K562 (cell line): Measurements from ENCODE around the gene PACS1. TPM values are rescaled to one million over a fixed set of nuclear protein-coding genes. Genes with fewer than 3 reads are reported as not detected.

ENCODE experiments used
- ATAC-seq: fragments of 200-7000 bp; cut with Tn5 transposase; 3 replicates; pipeline ENCODE4 v1.9.1; 2020; ENCODE audit warnings: moderate library complexity
- BruUV-seq: library from RNA; stranded (reverse); fragments of 400-500 nt; replicated peaks from 2 replicates; lab custom pipeline; 2021; lab: Mats Ljungman, UMichigan
- CTCF ChIA-PET: fragments of 300-600 bp; formaldehyde crosslinking; extraction: SDS; loops from one replicate; lab custom pipeline; 2021; ENCODE audit warnings: low intra/inter-chr PET ratio; lab: Yijun Ruan, JAX
- POLR2A ChIA-PET: fragments of 300-600, 350-650 bp; sonication (Branson Sonifier 250); formaldehyde crosslinking; extraction: SDS; loops from one replicate; lab custom pipeline; 2021; ENCODE audit warnings: antibody characterized with exemption, inconsistent platforms; lab: Yijun Ruan, JAX
- DNase-seq, 4 experiments: peaks; one replicate each; pipeline versions ENCODE4 v3.0.0 to v3.0.0-alpha.2; 2011 to 2018; ENCODE audit warnings: low spot score in 3 of 4, mixed read lengths in 3 of 4; ENCODE audit errors: extremely low read depth in 1 of 4
- FAIRE-seq: peaks from 2 replicates; lab custom pipeline; 2011; peaks lifted over from hg19 to GRCh38; lab: Jason Lieb, UNC
- H2AFZ ChIP-seq: 2 replicates; pipeline ENCODE4 v1.6.0; 2011; ENCODE audit warnings: low read depth, low read length, control low read depth, inconsistent platforms
- H3K27ac ChIP-seq: fragments of 200-600 bp; 3 replicates; pipeline ENCODE4 v1.8.0; 2011; ENCODE audit warnings: low read depth, mild to moderate bottlenecking, control low read depth, inconsistent platforms, low read length, moderate library complexity, mixed read lengths; ENCODE audit errors: extremely low read depth
- H3K27me3 ChIP-seq, 2 experiments: fragments of 300-600 bp in 1 of 2; 2 replicates in 1 of 2; 3 replicates in 1 of 2; pipeline versions ENCODE4 v1.6.0 to v1.8.0; 2011; ENCODE audit warnings: inconsistent platforms in 2 of 2, low read length in 2 of 2, mild to moderate bottlenecking in 1 of 2, mixed read lengths in 1 of 2, moderate library complexity in 1 of 2; ENCODE audit not compliant: control insufficient read depth in 2 of 2, insufficient read depth in 2 of 2
- H3K36me3 ChIP-seq: fragments of 300-600 bp; 3 replicates; pipeline ENCODE4 v1.8.0; 2011; ENCODE audit warnings: mild to moderate bottlenecking, low read length, inconsistent platforms; ENCODE audit not compliant: control insufficient read depth, insufficient read depth
- H3K4me1 ChIP-seq, 2 experiments: fragments of 200-600 bp in 1 of 2; replicated peaks in 1 of 2; 2 replicates in 1 of 2; 3 replicates in 1 of 2; pipeline versions ENCODE4 v1.5.1 to v1.8.0; 2011; ENCODE audit warnings: inconsistent platforms in 2 of 2, low read length in 2 of 2, mild to moderate bottlenecking in 1 of 2, mixed read lengths in 1 of 2, moderate library complexity in 1 of 2; ENCODE audit not compliant: control insufficient read depth in 2 of 2, insufficient read depth in 2 of 2
- H3K4me2 ChIP-seq: 2 replicates; pipeline ENCODE4 v1.6.1; 2011; ENCODE audit warnings: low read length, control low read depth, inconsistent platforms, mixed read lengths; ENCODE audit not compliant: insufficient read depth
- H3K4me3 ChIP-seq: fragments of 200-600 bp; sonication (generic), shearing (Covaris generic); 2 replicates; pipeline ENCODE4 v1.5.1; 2016; ENCODE audit warnings: control low read depth, inconsistent platforms
- H3K79me2 ChIP-seq: fragments of 200-600 bp; 3 replicates; pipeline ENCODE4 v1.8.0; 2011; ENCODE audit warnings: low read length, inconsistent platforms; ENCODE audit not compliant: control insufficient read depth, insufficient read depth
- H3K9ac ChIP-seq, 2 experiments: 2 replicates each; pipeline versions ENCODE4 v1.6.0 to v1.6.1; 2011; ENCODE audit warnings: low read depth in 2 of 2, low read length in 2 of 2, control low read depth in 1 of 2, inconsistent platforms in 1 of 2, mild to moderate bottlenecking in 1 of 2, mixed read lengths in 1 of 2; ENCODE audit not compliant: insufficient read depth in 1 of 2
- H3K9me1 ChIP-seq: one replicate; pipeline ENCODE4 v1.6.0; 2011; ENCODE audit warnings: inconsistent platforms, mild to moderate bottlenecking, low read length, moderate library complexity; ENCODE audit not compliant: control insufficient read depth, insufficient read depth
- H3K9me3 ChIP-seq: replicated peaks from 2 replicates; pipeline ENCODE4 v1.5.1; 2011; ENCODE audit warnings: low read depth, low read length, inconsistent platforms; ENCODE audit not compliant: control insufficient read depth, insufficient read depth
- H4K20me1 ChIP-seq: replicated peaks from 2 replicates; pipeline ENCODE4 v1.6.1; 2011; ENCODE audit warnings: low read length, inconsistent platforms, mixed read lengths; ENCODE audit not compliant: control insufficient read depth, insufficient read depth
- BCLAF1 ChIP-seq, 2 experiments: fragments of 450-650 bp in 1 of 2; IDR thresholded peaks; 2 replicates each; pipeline ENCODE4 v1.6.1; 2011 to 2017; ENCODE audit warnings: low read depth in 2 of 2, antibody characterized with exemption in 1 of 2, borderline replicate concordance in 1 of 2, low read length in 1 of 2, mild to moderate bottlenecking in 1 of 2, mixed read lengths in 1 of 2; ENCODE audit not compliant: control insufficient read depth in 1 of 2
- C11orf30 ChIP-seq: fragments of 450-650 bp; IDR thresholded peaks from 2 replicates; pipeline ENCODE4 v1.6.1; 2016; ENCODE audit warnings: low read depth, mild to moderate bottlenecking
- CEBPZ ChIP-seq: fragments of 150-350 bp; IDR thresholded peaks from 2 replicates; pipeline ENCODE4 v1.6.1; 2014; ENCODE audit warnings: low read depth, mild to moderate bottlenecking, low read length, borderline replicate concordance
- HDAC3 ChIP-seq: fragments of 450-650 bp; IDR thresholded peaks from 2 replicates; pipeline ENCODE4 v1.6.1; 2018; ENCODE audit warnings: borderline replicate concordance, mild to moderate bottlenecking, moderate library complexity; ENCODE audit not compliant: partially characterized antibody
- HMG20B ChIP-seq: fragments of 250-450 bp; sonication (Bioruptor Pico); IDR thresholded peaks from 2 replicates; pipeline ENCODE4 v1.5.0; 2021; ENCODE audit warnings: mild to moderate bottlenecking
- MEIS2 ChIP-seq: fragments of 450-650 bp; IDR thresholded peaks from 2 replicates; pipeline ENCODE4 v1.6.1; 2014; ENCODE audit warnings: mild to moderate bottlenecking; ENCODE audit not compliant: partially characterized antibody
- RBM25 ChIP-seq: fragments of 200-400 bp; formaldehyde crosslinking; IDR thresholded peaks from 2 replicates; pipeline ENCODE4 v1.6.1; 2018; ENCODE audit warnings: low read length, low read depth, moderate library complexity; ENCODE audit not compliant: severe bottlenecking
- SMAD4 ChIP-seq: fragments of 250-450 bp; sonication (Bioruptor Pico); conservative IDR thresholded peaks from 2 replicates; pipeline ENCODE4 v1.8.0; 2021; ENCODE audit warnings: inconsistent platforms, mild to moderate bottlenecking, moderate library complexity
- ZNF146 ChIP-seq: IDR thresholded peaks from one replicate; pipeline ENCODE4 v1.6.1; 2018; ENCODE audit warnings: missing compliant biosample characterization; ENCODE audit not compliant: unreplicated experiment
- WGBS: fragments of 100-300 bp; shearing (Covaris generic); methylation state at CpG from one replicate; pipeline ENCODE4 v1.1.6; 2016; ENCODE audit warnings: low coverage, mixed read lengths; ENCODE audit not compliant: insufficient coverage; ENCODE audit errors: missing lambda C conversion rate; 5-methylcytosine and 5-hydroxymethylcytosine counted together
- in situ Hi-C: fragments of 300-500 bp; cut with MboI; formaldehyde crosslinking; loops from 4 replicates; pipeline ENCODE4 v1.15.0; 2018; ENCODE audit warnings: inconsistent platforms, mixed read lengths
- intact Hi-C: fragments of 100-400 bp; cut with micrococcal nuclease; formaldehyde crosslinking; loops from 2 replicates; pipeline ENCODE4 v1.14.2; 2022
- polyA plus RNA-seq, 8 experiments: library from polyadenylated mRNA; depleted of rRNA in 4 of 8; stranded (reverse) in 5 of 8; unstranded in 3 of 8; fragments of >200 nt; fragmentation: Nextera tagmentation in 2 of 8; fragmentation: Illumina TruSeq in 1 of 8; extraction: Ambion mirVana in 2 of 8; extraction: Trizol in 1 of 8; gene quantifications; 2 replicates each; pipeline versions ENCODE4 v1.2.1 to v1.2.3, GENCODE V29; 2011 to 2014; ENCODE audit warnings: inconsistent platforms in 1 of 8, missing spikeins in 1 of 8
- total RNA-seq, 7 experiments: library from RNA; depleted of rRNA in 6 of 7; stranded (reverse); fragments of >200 nt in 6 of 7; fragmentation: Illumina TruSeq in 2 of 7; extraction: Trizol in 2 of 7; gene quantifications; 2 replicates each; pipeline versions ENCODE4 v1.2.1 to v1.2.3, GENCODE V29; 2011 to 2021; ENCODE audit warnings: low replicate concordance in 1 of 7
- TF ChIP-seq, protein P1 (sequence below): fragments of 250-450 bp; sonication (Bioruptor Pico); IDR thresholded peaks from 2 replicates; pipeline ENCODE4 v1.5.0; 2021

Gene PACS1
- total and polyA plus RNA-seq, 9 of the 15 experiments (the other 6 are each of a cell fraction or from before 2014, with no cell fraction given), result 0.34 to 28.1 (median 8.5) TPM

GRCh38 chr11:66178183-66178582 is 108.1 kb downstream of the PACS1 start:
- no peak for ATAC-seq
- no peaks in the 10 kb centered on the region for H3K79me2 ChIP-seq
- 70% methylated on average over 2 of the region's 2 CpGs for WGBS

More at GRCh38 chr11:66178183-66178582, 108.1 kb downstream of the PACS1 start:
- H3K36me3 ChIP-seq, result no peaks in the 10 kb centered on the region
- H4K20me1 ChIP-seq, result no peaks in the 10 kb centered on the region
- no peak overlapping the region for H2AFZ ChIP-seq
- H3K4me1 ChIP-seq, result no peaks in the 10 kb centered on the region; a peak in 1 of 5 replicates
- no peaks in the 10 kb centered on the region for H3K9me1 ChIP-seq
- no peaks in the 10 kb centered on the region for H3K9me3 ChIP-seq
- intact Hi-C loops, result no loop called here
- no peak overlapping the region for H3K4me3 ChIP-seq
- no TSS peak for BruUV-seq
- FAIRE-seq, result no peak
- no peak overlapping the region for H3K4me2 ChIP-seq
- no peak for DNase-seq
- ChIA-PET CTCF (no interaction called here), POLR2A (no interaction called here)
- in situ Hi-C loops, result no loop called here
- H3K27ac ChIP-seq, result no peak overlapping the region
- no peak overlapping the region for H3K9ac ChIP-seq
- no peaks in the 10 kb centered on the region for H3K27me3 ChIP-seq
- TF ChIP-seq HMG20B (CRISPR knock-in tag) (no peak), BCLAF1 (IDR thresholded peaks at IDR 0.05; ENCODE audit: borderline replicate concordance in 1 of 2, control insufficient read depth in 1 of 2, low read depth in 2 of 2, low read length in 1 of 2) (no peak), SMAD4 (no peak), C11orf30 (no peak), MEIS2 (no peak), ZNF146 (CRISPR knock-in tag) (peak; percentile 73), HDAC3 (no peak), CEBPZ (no peak), RBM25 (peak; percentile 23)
- TF ChIP-seq, protein P1, sequence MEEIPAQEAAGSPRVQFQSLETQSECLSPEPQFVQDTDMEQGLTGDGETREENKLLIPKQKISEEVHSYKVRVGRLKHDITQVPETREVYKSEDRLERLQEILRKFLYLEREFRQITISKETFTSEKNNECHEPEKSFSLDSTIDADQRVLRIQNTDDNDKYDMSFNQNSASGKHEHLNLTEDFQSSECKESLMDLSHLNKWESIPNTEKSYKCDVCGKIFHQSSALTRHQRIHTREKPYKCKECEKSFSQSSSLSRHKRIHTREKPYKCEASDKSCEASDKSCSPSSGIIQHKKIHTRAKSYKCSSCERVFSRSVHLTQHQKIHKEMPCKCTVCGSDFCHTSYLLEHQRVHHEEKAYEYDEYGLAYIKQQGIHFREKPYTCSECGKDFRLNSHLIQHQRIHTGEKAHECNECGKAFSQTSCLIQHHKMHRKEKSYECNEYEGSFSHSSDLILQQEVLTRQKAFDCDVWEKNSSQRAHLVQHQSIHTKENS (CRISPR knock-in tag), result no peak
